Stimulated activated CD4-positive, alpha-beta T cell treated with anti-CD3 and anti-CD28 coated beads, Interleukin-2, amount 100 ng/mL, for 4 hours (primary cell): ENCODE results near the gene MBP.

ENCODE experiments used
- DNase-seq: peaks from one replicate; pipeline ENCODE4 v3.0.0-alpha.2; 2020; ENCODE audit warnings: low read depth

Gene MBP

DNA sequence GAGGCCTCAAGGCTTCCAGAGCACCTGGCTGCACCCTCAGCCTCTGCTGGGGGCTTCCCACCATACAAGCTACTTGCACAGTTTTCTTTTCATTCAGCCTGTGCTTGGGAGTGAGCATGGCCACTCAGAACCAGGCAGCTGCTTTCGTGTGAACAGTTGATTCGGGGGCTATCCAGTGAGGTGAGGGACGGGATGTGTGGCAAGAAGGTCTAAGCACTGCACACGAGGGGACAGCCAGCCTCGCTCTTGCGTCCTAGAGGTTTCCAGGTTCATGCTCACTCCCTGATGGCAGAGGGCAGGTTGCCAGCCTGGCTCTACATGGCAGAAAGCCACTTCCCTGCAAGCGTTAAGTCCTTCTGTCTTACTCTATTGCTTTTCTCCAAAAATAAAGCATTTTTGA lies 146.2 kb downstream of the MBP start:
- DNase-seq: no peak

DNA sequence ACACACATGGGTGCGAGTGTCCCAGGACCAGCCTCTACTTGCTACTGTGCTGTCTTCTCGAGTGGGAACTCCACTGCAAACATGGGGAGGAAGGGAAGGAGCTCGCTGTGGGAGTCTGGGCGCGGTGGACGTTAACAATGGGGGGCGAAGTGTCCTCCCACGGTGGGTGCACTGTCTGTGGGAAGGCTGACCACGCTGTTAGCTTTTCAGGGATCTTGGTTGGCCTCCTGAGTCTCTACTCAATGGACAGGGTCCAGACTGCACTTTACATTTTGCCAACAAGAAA lies 146.7 kb downstream of the MBP start:
- DNase-seq: no peak

DNA sequence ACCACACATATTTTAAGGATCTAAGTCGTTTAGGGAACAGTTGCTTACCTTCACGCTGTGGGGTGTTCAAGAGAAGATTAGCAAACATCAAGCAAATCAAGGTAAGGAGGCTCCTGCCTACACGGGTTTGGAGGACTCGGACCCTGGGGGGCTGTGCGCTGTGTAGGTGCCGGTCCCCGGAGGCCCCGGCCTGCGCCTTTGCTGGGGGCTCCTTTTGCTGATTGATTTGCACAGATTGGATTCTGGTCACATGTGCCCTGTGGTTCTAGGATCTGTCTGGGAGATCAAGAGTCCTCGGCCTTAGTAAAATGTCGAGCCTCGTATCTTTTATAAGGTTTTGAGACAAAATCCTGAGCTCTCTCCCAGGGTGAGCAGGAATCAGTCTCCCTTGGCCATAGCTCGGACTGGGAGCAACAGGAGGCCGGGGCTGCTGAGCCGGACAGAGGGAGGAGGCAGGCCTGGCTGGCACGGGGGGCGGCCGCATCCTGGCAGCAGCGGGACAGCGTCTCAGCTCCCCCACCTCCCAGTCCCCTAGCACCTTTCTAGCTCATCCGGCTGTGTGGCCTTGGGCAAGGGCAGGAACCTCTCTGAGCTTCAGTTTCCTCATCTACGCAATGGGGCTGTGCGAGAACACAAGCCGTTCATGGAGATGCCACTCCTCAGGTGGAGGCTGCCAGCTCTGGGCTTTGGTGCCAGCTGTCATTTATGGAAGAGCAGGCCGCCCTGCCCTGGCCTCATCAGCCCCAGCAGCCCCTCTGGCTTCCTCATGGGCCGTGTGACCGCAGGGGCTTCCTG lies 147.2 kb downstream of the MBP start:
- no peak for DNase-seq

DNA sequence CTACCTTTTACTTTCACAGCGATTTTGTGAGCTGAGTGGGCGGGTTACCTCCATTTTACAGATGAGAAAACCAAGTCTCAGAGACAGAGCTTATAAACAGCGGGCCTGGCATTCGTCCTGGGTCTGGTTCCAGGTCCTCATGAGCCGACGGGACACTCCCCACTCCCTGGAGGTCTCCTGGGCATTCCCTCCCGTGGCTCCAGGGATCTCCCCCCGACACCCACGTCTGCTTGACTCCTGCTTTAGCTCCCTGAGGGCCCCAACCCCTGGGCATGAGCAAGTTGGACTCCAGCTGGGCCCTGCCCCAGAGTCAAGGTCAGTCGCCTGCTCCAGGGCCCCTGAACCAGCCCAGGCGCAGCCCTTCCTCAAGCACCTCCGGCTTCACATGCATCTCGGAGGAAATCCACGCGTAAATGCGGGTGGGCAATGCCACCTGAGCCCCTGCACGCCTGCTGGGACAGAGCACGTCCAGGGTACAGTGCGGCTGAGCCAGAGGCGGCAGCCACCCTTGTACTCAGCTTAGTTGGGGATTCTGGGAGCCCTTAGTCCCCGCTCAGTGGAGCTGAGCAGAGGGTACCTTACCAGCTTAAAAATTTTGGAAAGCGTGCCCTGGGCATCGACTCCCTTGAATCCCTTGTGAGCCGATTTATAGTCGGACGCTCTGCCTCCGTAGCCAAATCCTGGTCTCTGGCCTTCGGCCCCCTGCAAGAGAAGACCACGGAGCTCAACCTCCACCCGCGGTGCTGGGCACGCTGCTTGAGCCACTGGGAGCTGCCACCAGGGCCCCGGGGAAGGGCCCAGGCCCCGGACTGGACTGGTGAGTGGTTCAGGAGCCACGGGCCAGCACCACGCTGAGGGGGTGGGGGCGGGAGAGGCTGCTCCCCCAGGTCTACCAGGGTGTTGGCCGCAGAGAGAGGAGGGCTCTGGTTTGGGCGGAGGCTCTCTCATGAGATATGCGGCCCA lies 148.1 kb downstream of the MBP start:
- DNase-seq: no peak

DNA sequence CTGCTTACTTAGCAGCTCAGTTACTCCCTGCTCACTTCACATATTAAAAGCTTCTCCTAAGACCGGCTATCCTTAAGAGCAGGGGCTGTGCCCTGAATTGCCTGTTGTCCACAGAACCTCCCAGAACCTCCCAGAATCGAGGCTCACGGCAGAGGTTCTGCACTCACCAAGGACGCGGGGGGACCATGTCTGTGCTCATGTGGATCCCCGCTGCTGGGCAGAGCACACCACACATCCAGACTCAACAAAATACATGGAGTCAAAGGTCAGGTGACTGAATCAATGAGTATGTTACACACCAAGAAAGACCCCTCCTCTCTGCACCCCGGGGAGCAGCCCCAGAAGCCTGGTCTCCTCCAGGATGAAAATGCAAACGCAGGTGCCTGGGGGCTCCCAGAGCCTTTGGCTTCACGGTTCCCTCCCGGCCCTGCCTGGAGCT lies 149.0 kb downstream of the MBP start:
- no peak for DNase-seq

DNA sequence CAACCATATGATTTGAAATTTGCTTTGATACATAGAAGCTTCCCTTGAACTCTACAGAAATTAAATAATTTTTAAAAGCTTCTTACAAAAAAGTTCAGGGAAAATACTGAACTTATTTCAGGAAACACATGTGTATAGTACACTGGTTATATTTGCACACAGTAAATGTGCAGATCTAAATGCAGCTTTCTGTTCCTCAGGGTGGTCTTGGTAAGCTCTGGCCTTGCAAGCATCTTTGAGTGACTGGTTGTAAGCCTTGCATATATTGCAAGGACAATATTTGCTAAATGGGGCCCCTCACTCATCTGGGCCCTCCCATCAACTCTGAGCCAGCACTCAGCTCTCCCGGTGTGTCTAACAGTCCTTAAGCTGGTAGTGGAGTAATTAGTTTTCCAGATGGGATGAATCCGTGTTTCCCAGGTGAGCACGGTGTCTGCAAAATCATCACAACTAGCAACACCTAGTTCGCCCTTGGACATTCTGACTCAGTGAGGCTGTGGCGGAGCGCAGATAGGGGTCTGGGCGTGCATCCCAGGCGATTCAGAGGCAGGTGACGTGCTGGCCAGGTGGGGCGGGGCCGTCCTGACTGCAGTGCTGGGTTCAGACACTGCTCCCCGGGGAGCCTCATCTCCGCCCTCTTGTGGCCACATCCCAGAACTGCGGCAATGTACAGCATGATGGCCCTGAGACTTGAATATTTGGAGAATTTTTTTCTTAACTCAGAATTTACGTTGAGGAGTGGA lies 149.6 kb downstream of the MBP start:
- DNase-seq: peak; percentile 71

DNA sequence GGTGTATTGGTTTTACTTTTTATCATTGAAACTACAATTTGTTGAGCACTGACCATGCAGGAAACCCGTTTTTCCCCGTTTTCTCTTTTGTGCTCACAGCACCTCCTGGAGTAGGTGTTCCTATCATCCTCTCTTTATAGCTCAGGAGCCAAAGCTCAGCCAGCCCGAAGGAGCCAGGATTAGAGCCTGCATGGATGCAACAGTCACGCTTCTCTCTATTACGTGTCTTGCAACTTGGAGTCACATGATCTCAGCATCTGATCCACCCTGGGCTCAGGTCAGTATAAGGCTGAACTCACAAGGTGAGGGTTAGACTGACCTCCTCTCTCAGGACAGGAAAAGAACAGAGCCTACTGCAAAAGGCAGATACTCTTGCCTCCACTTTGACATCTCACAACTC lies 150.5 kb downstream of the MBP start:
- no peak for DNase-seq

DNA sequence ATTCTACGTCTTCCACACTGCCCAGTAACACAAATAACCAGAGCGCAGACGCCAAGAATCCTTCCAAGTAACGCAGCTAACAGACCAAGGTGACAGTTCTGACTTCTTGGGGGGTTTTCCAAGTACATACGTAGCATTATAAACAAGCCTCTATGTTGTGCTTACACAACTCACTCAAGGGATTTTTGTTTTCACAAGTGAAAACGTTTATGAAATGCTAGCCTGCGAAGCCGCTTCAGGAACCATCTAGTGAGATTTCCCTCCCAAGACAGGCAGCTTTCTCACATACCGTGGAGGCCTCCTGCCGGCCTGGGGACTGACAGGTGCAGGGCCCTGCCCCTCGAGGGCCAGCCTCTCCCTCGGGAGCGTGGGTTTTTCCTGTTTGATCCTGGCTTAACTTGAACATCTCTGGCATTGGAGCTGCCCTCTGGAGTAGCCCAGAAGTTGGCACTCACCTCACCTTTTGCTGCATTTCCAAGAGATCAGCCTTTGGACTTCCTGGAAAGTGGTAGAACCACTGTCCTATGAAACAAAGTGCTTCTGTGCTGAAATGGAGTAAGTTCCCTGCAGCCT lies 151.1 kb downstream of the MBP start:
- DNase-seq: no peak

DNA sequence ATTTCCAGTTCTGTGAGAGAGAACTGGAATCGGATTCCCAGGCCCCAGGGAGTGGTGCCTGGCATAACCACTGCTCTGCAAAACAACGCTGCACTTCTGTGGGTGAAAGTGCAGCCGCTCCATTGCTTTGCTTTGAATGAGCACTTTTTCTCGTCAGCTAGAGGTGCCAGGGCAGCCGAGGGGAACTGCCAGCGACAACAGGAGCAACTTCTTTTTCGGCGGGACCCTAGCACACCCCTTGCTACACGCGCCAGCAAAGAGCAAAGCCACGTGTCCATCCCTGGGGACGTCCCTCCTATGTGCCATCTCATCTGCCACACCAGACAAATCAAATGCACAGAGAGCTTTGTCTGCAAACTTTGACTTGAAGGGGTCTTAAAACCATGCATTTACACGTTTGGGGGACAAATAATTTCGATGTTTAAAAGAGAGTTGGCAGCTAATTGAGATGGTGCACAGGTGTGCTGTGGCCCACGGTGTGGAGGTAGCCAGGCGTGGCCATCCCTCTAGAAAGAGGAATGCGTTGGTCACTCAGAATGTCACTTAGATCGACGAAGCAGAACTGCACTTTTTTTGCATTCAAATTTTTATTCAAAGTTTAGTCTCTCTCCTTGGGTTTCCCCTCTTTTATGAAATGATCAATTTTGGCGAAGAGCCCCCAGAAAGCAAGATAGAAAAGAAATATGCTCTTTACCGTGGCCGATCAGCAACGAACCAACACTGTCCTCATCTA lies 151.8 kb downstream of the MBP start:
- no peak for DNase-seq

DNA sequence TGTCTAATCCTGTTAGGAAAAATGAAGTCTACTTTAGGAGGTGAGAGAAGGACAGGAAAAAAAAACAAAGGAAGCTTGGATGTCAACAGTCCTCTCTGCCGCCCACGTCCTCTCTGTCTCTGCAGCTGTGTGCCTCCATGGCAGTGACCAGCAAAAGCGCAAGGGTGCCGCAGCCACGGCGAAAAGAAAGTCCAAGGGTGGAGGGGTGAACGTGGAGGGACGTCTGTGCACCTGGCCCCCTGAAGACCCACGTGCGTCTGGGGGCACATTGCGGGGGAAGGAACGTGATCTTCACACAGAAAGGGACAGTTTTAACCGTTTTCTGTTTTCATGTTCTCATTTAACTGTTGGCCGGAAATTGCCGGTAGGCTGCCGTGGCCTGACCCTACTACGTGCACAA lies 152.7 kb downstream of the MBP start:
- DNase-seq: no peak

DNA sequence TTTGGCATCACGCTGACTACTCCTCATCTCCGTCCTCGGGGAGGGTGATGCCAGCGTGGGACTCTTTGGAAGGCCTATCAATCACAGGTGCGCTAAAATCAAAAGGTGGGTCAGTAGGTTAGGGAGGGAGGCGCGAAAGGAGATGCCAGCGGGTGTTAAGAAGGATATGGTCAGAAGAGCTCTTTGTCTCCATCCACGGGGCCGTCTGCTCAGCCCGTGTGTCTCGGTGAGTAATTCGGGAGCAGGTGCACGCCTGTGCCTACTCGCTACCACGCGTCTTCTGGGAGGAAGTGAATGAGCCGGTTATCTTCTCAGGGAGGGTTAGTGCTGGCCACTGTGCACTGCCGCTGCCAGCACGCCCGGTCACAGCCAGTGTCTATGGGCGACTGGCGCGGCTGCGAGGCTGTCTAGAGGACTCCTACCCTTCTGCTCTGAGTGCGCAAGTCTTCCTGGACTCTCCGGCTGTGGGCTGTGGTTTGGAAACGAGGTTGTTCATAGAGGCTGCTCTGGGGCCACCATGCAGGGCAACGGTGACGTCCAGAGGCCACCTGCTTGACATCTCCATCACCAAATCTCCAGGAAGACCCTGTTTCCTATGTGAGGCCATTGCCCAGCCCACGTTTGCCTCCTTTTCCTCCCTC lies 153.4 kb downstream of the MBP start:
- DNase-seq: no peak

DNA sequence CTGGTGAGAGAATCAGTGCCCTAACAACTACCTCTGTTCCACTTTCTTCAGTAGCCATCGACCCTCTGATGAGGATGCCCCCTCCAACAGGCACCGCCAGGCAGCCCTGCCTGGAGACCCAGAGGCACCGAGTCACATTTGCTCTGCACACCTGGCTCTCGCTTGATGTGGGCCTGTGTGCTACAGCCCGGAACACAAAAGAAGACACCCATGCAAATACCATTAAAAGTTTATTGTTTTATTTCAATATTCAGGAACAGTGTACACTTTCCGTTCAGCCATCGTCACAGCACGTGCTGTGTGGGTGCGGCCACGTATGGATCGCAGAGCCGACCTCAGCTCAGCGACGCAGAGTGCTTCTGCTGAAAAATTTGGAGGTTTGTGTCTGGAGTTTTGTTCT lies 154.0 kb downstream of the MBP start:
- DNase-seq: no peak

DNA sequence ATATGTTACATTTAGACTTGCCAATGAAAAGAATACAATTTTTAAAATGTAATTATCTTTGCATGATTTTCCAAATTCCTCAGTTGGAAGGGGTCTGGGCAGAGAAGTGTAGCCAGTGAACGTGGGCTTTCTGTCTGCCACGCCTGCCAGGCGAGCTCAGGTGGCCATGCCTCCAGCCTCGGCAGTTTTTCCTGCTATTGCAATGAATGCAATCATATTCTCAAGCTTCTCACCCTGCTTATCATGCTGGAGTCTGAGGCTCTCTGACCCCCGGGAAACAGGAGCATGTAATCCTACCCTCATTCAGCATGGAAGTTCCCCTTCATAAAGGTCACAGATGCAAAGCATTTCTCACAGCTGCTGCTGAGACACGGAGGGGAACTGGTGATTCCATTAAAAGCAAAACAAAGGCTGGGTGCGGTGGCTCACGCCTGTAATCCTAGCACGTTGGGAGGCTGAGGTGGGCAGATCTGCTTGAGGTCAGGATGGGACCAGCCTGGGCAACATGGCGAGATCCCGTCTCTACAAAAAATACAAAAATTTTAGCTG lies 154.8 kb downstream of the MBP start:
- DNase-seq: no peak

DNA sequence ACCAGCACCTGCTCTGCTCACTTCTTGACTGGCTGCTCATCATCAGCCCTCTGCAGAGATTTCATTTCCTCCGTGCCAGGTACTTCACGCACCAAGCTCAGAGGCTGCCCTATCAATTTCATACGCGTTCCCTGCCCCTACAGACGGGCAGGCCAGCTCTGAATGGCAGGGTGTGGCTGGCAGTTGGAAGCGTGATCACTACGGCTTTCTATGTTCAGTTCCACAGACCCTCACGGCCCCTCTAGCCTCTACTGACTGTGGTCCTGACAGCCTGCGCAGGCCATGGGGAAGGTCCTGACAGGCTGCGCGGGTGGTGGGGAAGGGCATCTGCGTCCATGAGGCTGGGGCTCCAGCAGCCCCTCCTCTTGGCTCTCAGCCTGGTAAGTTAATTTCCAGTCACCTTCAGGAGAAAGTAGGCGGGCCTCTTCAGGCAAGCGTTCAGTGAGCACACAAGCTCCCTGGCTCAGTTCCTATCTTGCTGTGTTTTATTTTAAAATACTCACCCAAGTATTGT lies 155.4 kb downstream of the MBP start:
- DNase-seq: no peak

DNA sequence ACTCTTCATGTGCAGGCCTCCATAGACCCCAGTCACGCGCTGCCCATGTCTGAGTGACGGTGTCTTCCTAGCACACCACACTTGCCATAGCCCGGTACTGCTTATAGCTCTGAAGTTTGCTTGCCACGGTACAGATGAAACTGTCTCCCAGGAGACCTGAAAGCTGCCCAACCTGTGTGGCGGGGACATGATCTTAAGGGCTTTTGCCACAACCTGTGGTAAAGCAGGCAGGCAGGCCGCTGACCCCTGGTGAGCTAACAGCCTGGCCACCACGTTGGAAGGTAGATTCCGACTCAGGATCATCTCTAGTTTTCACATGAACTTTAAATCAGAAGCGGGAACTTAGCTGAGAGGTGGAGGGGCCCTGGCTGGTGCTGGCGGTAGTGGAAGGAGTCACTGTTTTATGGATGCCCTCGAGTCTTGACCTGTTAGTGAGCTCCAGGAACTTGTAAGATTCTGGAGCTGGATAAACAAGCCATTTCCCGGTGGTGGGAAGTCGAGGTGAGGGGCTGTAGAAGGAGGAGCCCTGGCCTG lies 156.9 kb downstream of the MBP start:
- DNase-seq: no peak

DNA sequence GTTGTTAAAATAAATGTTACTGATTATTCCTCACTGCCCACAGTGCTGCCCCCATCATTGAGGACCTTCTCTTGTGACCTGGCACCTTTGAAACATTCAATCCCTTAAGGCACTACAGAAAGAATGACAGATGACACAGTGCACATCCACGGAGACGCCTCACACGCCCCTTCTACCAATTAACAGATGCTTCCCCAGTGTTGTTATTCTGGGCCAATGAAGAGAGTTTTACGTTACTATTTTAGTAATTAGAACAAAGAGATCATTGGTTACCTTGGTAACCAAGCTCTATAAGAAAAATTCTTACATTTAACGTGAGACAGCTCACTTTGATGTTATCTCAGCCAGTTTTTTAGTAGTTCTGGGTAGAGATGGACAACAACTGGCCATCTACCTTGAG lies 158.2 kb downstream of the MBP start:
- no peak for DNase-seq

DNA sequence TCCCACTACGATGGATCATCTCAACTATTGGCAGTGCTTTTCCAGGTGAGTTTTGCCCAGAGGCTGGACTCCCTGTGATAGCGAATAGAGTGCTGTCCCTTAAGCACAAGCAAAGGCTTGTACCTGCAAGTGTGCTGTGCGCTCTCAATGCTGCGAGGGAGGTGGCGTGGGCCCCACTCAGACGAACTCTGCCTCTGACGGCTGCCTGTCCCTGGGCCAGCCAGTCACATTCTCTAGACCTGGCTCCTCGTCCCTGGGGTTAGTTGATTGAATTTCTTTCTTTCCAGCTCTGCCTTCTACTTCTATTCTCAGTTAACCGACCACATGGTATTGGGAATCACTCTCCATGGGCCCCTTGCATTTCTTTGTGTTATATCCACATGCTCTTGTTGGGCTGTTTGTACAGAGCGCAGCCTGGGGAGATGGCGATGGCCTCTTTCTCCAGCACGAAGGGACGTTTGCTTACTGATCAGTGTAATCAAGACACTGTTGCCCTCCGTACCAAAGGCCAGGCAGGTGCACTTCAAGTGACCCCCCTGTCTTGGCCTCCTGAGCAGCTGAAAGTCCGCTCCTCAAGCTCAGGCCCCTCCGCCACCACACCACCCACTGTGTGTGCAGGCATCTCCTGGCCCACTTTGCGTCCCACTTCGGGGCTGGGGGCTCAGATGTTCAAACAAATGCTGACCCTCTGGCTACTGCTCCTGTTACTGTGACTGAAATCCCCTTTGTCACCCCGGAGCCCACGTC lies 158.9 kb downstream of the MBP start:
- no peak for DNase-seq

DNA sequence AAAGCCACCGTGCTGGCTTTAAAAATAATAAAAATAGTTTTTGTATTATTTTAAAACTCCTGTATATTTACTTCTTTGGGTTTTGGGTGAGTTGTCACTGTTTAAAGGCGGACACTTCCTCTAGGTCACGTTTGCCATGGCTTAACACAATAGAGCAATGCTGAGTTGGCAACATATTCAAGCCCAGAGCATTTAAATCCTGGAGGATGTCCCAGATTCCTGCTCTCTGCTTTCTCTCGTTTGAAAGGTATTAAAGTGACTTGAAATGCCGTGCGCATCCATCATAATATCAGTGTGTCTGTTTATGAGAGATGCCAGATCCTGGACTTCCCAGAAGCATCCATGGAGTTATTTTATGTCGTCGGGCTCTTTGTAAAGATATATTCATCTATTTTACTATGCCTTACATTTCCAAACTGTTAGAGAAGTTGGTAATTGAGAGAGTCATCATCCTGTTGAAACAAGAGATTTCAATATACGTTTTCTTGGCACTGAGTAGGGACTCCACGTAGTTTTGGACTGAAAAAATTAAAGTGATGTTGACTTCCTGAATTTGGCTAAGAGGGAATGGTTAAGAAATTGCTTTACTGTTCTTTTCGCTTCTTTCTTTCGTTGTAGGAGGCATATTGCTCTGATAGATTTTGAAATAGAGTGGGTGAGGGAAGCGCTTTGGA lies 159.6 kb downstream of the MBP start:
- no peak for DNase-seq

DNA sequence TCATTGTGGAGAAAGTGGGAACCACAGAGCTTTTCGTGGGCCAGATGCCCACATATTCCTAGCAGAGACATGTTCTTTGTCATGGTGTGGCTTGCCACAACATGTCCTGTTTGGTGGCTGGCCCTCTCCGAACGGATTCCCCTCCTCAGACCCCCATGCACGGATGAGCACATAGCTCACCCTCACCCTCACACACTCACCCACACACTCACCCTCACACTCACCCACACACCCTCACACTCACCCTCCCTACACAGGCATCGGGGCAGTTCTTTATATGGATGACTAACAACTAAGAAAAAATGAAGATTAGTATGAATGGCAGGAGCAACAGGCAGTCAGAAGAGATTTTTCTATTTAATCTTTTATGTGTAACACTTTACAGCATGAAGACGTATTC lies 160.3 kb downstream of the MBP start:
- no peak for DNase-seq
